Renal cortical epithelial cell (primary cell): ENCODE results near the gene TAGLN2. TPM values are rescaled to one million over a fixed set of nuclear protein-coding genes. Genes with fewer than 3 reads are reported as not detected.
A peak's percentile ranks its signal among the peaks of the same experiment; 100 is the strongest.

Experiments
- DNase-seq: peaks from one replicate; pipeline ENCODE4 v3.0.0-alpha.2; 2011; ENCODE audit warnings: low read depth
- total RNA-seq: library from RNA; depleted of rRNA; stranded (reverse); fragments of >200 nt; gene quantifications from 2 replicates; pipeline ENCODE4 v1.2.3, GENCODE V29; 2014

TAGLN2 gene
- total RNA-seq, 1 donor from 2014 or later: 548 TPM

DNA sequence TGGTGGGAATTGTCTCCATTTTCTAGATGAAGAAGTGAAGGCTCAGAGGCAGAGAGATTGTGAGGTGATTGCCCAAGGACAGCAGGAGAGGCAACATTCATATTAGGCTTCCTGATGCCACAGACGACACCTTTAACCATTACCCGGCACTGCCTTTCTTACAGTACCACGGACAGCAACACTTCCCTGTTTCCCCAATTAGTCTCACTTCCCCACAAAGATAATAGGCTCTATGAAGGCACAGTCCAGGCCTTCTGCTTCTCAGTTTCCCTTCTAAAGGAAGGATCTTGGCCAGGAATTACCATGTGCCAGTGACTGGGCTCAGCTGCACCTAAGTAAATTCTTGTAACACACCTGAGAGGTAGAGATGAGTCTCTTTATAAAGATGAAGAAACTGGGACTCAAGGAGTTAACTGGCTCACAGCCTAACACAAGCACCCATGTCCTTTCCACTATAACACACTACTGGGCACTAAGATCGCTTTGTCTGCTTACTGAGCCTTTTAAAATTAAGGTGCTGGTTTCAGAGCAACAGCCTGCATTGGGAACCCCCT lies 10.5 kb upstream of the TAGLN2 start:
- DNase-seq: no peak

DNA sequence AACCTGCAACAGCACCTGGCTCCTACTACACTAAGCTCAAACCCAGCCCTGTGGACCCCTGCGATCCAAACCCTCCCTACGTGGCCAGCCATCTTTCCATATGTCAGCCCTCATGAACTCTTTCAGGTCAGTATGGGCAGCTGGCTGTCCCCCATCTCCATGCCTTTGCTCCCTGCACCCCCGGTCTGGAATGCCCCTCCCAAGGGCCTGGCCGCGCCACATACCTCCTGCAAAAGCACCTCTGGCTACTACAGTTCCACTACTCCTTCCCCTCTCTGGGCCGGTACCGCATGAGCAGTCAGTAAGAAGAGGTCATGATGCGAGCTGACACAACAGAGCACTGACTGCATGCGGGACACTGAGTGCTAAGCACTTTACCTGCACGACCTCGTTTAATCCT lies 10.0 kb upstream of the TAGLN2 start:
- no peak for DNase-seq

DNA sequence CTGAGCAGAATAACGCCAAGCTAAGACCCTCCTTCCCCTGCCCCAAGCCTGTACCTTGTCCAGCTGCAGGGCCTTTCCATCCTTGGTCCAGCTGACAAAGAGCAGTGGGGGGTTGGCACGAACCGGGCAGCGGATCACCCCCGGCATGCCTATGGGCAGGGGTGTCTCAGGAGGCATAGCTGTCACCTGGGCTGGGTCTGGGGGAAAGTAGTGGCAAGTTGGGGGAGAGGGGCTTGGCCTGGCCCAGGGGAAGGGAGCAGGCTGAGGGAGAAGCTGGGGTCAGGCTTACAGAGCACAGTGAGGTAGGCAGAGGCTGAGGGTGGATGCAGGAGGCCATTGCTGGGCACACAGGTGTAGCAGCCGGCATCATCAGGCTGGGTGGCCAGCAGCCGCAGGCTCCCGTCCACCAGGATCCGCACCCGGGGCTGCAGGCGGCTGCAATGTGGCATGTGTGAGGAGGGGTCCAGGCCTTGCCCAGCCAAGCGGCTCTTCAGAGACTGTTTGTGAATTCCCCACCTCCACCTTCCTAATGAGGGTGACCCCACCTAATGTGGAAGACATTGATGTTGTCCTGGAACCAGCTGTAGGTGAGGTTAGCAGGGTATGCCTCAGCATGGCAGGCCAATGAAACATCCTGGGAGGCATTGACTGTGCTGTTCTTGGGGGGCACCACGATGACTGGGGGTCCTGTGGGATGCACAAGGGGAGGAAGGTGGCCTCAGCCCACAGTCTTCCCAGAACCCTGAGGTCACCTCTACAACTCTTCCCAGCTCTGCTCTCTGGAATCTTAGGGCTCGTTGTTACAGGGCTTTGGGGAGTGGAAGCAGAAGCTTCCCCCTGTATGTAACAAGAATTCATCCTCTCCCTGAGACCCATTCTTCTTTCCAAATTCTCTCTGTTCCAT lies 9.1 kb upstream of the TAGLN2 start:
- DNase-seq: no peak

DNA sequence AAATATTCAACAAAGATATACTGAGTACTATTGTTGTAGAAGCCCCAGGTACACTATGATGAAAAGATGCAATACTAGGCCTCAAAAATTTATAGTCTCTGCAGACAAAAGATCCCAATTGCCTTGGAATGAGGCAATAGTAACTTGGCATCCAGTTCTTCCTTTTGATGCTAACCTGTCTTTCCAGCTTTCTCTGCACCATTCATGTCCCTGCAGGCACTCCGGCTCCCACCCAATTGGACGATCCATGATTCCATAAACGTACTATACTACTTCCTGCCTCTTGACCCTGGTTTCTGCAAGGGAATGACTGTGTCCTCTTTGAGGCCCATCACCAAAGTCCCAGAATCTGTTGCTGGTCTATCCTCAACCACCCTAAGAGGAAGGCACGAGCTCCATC lies 8.0 kb upstream of the TAGLN2 start:
- DNase-seq: no peak

DNA sequence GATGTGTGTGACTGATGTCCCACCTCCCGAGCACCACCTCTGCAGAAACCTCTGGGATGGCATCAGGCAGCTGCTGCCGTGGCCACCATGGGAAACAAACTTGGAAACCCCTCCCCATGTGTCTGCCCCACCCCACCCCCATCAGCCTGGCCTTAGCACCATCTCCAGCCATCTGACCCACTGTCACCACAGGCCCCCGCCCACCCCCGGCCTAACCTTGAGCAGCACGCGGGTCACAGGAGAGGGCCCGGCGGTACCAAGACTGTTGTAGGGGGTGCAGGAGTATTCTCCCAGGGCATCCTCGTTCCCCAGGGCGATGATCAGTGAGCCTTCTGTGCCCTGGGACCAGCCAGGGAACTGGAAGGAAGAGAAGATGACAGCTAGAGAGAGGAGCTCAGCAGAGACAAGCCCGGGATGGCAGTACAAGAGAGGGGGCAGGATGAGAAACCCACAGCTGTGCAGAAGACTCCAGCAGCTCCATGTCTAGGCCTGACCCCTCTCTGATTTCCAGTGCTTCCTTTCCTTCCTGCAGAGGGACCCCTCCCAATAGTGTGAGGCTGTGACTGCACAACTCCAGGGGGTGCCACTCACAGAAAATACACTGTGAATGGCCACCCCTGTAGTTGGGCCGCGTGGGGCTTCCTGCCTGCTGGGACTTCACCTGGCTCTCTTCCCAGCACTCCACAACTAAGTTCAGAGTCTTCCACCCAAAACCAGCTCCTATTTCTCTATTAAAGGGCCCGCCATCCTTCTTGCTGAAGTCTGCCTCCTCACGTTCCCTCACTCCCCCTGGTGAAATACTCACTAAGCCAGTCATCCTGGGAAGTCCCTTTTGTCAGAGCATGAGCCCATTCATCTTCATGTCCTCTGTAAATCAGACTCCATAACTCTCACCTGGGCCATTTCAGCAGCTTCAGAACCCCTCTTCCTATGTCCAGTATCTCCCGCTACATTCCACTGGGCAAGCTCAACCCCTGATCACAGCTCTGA lies 7.3 kb upstream of the TAGLN2 start:
- no peak for DNase-seq

DNA sequence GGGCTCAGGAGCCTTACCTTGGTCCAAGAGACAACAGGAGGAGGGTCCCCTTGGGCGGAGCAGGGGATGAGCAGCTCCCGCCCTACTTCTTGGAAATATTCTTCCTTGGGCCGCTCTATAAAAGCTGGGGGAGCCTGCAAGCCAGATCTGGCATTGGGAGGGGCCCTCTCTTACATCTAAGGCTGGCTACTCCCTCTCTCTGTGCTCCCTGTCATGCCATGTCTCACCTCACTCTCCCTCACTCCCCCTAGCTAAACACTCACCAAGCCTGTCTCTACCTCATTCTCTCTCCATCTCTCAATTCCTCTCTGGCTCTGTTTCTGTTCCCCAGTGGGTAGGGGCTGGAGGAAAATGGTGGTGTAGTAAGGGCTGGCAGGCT lies 6.5 kb upstream of the TAGLN2 start:
- DNase-seq: no peak

DNA sequence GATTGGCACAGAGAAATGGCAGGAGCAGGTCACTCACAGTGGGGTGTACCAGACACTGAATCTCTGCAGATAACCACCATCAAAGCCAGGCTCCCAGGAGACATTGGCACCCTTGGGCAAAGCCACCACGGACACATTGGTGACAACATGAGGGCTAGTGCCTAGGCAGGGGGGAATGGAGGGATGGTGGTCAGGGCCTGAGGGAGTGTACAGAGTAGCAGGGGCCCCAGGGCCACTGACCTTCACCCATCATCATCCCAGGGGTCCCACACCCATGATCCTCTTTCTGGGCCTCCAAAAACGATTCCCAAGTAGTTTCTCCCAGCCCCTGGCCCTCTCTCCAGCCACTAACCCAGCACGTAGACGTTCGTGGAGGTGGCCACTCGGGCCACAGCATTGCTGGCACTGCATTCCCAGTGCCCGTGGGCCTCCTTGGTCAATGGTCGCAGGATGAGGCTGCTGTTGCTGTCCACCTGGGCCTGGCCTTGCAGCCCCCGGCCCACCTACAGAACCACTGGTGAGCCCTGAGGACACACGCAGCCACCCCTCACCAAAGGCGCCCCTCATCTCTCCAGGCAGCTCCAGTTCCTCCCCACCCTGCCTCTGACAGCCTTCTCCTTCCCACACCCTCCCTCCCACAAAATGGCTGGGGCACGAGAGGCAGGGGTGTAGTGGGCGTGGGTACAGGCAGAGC lies 5.9 kb upstream of the TAGLN2 start:
- DNase-seq: no peak

DNA sequence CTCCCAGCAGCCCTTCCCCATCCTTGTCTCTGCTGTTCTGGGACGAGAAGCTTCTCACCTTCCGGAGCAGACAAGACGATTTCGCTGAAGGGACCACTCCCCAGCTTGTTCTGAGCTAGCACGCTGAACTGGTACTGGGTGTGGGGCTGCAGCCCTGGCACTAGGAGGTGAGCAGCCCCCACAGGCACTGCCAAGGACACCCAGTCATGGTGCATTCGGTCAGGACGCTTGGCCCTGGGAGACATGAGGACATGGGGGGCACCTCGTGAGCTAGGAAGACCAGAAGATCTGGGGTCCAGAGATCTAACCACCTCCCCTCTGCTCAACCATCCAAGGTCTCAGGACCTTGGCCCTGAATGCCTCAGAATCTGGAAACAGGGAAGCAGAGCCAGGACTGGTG lies 5.3 kb upstream of the TAGLN2 start:
- no peak for DNase-seq

DNA sequence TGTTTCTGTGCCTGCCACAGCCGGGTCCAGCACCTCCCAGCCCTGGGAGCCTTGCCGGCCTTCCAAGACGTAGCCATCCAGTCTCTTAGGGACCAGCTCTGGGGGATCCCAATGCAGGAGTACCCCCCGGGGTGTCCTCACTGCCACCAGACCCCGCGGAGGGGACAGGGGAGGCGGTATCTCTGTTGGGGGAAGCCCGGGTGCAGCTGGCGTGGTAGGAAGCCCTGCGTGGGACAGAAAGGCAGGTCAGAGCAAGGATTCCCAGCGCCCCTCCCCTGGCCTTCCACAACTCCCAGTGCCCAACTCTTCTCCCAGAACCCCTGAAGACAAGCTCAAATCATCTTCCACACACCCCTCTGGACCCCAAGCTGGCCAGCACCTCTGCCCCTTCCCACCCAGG lies 4.9 kb upstream of the TAGLN2 start:
- DNase-seq: no peak

DNA sequence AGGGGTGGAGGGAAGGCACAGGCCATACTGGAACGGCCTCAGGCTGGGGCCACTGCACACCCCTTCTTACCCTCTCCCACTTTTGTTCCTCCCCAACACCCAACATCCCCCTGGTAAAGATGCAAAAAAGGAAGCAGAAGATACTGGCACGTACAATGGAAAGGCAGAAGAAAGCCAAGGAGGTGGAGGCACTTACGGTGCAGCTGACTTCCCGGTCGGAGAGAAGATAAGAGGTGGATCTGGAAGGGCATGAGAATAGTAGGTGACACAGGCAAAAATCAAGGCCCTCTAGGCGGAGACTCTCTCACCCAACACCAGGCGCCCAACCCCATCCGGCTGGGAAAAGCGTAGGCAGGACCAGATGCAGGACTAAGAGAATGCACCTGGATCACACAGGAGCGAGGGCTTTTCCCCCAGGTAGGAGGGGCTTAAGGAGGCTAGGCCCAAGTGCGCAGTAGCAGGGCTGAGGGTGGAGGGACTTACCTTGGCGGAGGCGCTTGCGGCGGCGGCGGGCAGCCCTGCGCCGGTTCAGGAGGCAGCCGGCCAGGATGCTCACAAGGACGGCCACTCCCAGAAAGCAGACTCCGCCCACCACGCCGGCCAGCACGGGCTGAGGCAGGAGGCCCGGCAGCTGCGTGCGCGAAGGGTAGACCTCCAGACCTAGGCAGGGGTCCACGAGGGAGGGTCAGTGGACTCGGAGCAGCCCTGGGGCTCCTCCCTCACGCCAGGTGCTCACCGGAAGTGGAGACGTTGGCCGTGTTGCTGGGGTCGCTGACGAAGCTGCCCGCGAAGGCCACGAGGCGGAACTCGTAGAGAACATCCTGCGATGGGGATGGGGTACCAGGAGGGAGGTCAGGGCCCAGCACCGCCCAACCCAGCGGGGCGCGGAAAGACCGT lies 4.1 kb upstream of the TAGLN2 start:
- no peak for DNase-seq

DNA sequence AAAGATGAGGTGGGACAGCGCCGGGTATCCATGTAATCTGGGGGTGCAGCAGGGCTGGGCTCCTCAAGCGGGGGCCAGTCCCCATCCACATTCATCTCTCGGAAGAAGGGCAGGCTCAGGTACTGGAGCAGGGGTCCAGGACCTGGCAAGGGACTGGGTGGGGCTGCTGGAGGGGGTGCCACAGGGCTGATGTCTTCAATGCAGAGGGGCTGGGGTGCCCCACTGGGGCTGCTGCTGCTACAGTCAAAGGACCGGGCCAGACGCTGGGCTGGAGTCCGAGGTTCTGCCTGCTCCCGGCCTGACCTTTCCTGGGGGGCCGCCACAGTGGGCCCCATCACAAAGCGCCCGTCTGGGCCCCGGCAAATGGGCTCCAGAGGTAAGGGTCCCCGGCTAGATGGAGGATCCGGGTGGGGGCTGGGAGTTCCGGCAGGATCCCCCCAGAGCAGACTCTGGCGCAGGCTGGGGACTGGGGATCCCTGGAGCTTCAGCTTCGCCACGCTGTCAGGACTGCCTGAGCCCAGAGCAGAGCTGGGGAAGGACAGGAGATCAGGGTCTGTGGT lies 3.3 kb upstream of the TAGLN2 start:
- no peak for DNase-seq

DNA sequence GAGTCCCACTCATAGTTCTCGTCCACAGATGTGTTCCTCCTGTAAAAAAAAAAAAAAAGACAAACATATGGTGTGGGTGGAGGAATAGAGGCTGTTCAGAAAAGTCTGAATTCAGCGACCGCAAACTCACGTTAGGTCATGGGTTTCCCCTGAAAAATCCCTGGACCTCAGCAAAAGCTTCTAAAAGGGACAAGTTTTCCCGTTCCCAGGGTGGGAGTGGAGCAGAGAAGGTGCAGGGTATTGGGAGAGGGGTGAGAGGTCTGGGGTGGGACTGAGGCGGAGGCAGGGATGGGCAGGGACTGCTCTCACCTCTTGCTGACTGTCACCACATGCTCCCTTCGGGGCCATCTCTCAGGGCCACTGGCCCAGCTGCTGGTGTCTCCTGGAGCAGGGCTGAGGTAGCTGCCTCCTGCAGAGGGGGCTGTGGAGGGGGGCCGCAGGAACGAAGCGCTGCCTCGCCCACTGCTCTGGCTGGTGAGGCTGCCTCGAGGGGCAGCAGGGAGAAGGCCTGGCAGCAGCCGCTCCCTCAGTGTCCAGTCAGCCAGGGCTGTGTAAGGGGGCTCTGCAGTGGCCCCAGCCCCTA lies 2.6 kb upstream of the TAGLN2 start:
- DNase-seq: no peak

DNA sequence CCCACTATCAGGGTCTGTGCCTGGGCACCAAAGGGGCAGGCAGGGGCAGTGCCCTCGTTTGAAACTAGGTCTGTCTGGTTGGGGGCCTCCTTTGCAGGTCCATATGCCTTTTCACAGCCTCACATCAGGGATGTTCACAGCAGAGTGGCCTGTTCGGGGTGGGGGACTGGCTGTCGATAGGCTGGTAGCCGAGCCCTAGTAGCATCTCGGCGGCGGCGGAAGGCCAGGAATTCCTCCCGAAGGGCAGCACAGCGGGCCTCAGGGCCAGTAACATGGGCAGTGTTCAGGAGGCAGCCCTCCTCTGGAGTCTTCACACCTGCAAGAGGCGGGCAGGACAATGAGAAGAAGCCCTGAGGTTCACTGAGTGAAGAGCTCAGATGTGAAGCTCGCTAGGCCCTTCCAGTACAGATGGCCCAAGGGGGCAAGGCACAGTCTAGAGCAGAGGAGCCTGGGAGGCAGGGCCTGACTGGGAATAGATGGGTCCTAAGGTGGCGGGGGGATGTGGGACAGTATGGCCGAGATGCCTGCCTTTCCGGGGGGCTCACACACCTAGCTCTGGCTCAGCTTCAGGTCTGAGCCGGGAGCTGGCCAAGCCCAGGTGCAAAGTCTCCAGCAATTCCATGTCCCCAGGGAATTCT lies 2.0 kb upstream of the TAGLN2 start:
- DNase-seq: no peak

DNA sequence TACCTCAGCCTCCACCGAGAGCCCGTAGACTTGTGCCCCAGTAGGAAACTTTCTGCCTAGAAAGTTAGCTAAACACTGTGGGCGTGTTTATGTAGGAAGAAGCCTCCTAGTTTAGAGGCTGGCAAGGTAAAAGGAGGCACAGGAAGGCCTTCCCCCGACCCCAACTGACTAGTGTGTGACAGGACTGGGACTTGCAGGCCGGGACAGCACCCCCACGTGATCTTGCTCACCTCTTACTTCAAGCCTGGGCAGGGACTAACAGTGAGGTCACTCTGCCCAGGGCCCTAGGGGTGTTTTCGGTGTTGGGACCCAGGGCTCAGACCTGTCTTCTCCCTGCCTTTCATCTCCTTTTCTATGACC lies 392 bp upstream of the TAGLN2 start:
- no peak for DNase-seq

DNA sequence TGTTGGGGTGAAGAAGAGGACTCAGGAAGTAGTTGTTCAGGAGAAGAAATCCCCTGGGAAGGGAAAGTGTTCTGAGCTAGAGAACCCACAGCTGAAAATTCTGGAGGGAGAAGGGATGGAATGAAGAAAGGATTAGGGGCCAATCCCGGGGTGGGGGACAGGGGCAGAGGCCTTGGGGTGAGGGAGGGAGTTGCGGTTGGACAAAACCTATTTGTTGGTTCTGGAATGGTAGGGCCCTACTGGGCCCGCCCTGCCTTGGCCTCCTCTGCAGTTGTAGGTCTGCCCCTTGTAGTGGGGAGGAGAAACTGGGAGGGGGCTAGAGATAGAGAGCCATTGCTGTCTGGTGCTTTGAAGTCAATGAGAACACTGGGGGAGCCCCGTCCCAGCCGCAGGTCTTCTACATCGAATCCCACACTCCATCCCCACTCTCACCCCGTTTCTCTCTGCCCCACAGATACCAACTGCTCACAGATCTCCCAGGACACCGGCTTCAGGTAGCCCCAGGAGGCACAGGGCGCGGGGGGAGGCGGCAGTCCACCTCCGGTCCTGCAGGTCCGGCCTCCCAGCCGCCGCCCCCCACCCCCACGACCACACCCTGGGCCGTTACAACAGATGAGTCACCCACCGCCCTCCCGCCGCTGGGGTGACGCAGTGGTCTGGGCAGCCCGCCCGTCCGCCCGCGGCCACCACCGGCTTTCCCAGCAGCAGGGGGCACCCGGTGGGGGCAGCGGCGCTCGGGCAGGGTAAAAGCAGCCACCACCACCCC lies 1.1 kb downstream of the TAGLN2 start:
- peak; percentile 65 for DNase-seq

DNA sequence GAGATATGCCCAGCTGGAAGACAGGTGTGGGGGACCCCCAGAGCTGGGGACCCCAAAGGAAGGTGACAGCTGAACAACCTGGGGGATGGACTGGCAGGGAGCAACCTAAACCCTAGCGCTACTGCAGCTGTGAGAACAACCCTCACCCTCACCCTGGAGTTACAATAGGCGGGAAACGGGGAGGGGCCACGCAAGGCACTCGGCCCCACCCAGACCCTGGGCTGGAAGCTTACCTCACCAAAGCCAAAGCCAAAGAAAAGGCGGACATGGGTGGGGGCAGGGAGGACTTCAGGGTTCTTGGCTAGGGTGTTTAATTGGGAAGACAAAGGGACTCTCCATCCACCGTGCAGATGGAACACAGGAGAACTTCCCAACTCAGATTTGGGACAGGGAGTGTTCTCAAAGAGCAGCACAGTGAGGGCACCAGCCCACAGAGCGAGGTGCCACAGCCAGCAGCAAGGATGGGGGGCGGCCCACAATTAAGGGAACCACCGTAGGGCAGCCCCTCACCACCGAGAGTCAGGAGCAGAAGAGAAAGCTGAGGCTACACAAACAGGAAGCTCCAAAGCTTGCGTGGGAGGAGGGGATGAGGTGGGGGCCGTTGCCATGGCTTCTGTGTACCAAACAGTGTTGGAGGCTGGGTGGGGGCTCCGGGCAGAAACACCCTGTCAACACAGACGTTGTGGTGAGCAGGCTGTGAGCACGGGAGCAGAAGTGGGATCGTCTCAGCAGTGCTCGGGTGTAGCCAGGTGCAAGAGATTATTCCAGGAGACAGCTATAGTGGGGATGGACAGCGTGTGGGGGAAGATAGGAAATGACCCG lies 1.9 kb downstream of the TAGLN2 start:
- DNase-seq: peak; percentile 86

DNA sequence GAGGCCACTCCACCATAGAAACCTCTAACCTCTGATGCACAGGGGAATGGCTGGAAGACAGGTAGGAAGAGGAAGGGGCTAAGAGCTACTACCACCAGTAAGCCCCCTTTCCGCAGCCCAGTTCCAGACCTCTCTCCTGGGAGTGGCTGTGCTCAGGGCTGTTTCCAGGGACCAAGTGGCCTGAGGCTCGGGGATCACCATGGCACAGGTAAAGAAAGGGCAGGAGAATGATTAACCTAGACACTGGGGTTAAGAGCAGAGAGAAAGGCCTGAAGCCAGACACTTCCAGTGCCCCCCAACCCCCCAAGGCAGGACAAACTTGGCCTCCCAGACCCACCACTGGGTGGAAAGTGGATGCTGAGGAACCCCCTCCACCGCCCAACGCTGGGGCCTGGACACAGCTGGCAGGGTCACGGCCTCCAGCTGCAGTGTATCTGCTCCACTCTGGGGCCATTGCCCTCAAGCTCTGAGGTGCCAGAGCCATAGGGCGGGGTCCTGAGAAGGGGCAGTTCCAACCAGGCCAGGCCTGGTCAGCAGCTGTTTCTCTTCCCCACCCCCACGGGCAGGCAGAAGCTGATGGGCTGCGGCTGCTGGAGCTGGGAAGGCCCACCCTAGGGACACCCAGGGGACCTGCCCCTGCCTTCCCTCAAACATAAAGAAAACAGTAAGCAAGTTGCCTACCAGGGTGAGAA lies 2.6 kb downstream of the TAGLN2 start:
- DNase-seq: no peak
